ENCODE measurements around the gene DTL. TPM values are rescaled to one million over a fixed set of nuclear protein-coding genes. Genes with fewer than 3 reads are reported as not detected.

DTL gene
- total RNA-seq, 2 experiments from 2014 or later: 59.6 to 60.7 TPM

DNA sequence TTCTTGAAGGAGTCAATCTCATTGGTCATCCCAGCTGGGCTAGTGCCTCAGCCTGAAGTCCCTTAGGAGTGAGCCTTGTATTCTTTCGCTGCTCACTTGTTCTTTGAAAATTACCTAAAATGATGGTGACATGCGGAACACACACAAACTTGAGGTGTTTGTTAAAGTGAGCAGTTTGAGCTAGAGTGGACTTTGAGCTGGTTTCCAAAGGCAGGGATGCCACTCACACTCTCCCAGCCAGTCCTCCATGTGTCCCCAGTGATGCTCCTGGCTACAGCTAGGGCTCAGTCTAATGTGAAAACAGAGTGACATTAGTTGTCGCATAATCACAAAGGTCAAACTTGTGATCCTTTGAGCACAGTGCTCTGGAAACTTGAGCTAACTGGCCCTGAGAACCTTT, 84.3 kb downstream of the DTL start:
- ChIA-PET POLR2A (no interaction called here), CTCF (interaction anchor here (1.2 kb wide), 1 partner anchor 18 kb away, joined by 3 read pairs; no protein-coding TSS in a partner anchor)
- H3K4me3 Mint-ChIP-seq: no peak overlapping the region
- peaks cover 24% of the 10 kb centered on the region for H3K4me1 Mint-ChIP-seq
- H3K9me3 Mint-ChIP-seq: no peaks in the 10 kb centered on the region
- H3K27me3 Mint-ChIP-seq: no peaks in the 10 kb centered on the region
- no peak for DNase-seq
- H3K36me3 Mint-ChIP-seq (ENCODE audit: low read depth): peaks cover 14% of the 10 kb centered on the region
- H3K27ac Mint-ChIP-seq: no peak overlapping the region

DNA sequence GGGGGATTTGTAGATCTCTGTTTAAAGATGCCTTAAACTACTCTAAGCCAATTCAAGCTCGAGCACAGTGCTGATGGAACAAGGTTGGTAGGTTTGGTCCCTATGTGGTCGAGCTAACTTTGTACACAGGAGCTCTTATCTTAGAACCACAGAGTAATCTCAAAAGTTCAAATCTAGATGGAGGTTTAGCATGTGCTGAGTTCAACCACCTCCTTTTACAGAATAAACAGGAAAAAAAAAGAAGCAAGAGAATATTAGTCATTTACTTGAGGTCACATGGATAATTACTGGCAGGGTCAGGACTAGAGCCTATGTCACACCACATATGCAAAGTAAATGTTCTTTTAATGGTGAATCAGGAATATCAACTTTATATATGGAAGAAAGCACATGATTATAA, 86.2 kb downstream of the DTL start:
- no peaks in the 10 kb centered on the region for H3K27me3 Mint-ChIP-seq
- H3K9me3 Mint-ChIP-seq: no peaks in the 10 kb centered on the region
- ChIA-PET POLR2A (no interaction called here), CTCF (interaction anchor here (0.9 kb wide), 1 partner anchor 135 kb away, joined by 3 read pairs; no protein-coding TSS in a partner anchor)
- peaks cover 13% of the 10 kb centered on the region for H3K36me3 Mint-ChIP-seq (ENCODE audit: low read depth)
- DNase-seq: no peak
- H3K4me1 Mint-ChIP-seq: peaks cover 33% of the 10 kb centered on the region
- H3K4me3 Mint-ChIP-seq: no peak overlapping the region
- H3K27ac Mint-ChIP-seq: no peak overlapping the region

DNA sequence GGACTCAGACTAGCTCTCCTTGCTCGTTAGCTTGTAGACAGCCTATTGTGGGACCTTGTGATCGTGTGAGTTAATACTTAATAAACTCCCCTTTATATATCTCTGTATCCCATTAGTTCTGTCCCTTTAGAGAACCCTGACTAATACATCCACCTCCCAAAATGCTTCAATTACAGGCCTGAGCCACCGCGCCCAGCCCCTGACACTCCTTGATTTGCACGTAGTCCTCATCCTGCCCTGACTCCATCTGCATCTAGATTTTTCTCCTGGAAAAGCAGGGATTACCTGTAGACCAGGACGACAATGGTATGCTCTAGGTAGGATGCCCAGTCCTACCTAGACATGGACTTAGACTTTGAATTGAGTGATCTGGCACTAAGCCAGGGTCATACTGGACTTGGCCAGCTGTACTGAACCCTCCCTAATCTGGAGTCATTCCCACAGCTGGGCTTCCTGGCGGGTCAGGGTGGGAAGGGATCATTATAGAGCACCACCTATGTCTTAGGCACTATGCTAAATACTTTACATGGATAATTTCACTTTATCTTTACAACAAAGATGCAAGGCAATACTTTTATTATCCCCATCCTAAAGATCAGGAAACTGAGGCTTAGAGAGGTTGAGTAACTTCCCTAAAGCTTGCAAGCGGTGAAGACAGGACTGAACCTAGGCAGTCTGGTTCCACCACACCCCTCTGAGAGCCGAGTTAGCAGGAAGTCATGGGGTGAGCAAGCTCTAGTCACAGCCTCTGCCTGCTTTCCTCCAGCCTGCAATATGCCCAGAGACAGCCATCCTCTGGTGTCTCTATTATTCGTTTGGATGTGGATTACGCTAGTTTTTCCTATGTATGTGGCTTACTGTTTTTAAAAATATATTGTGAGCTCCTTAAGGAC, 89.4 kb downstream of the DTL start:
- POLR2A ChIA-PET: interaction anchor here (1.4 to 1.7 kb wide), 2 partner anchors 13 to 161 kb away, joined by 3 to 7 read pairs; partner anchors contain the start of gene PPP2R5A
- CTCF ChIA-PET: interaction anchor here (0.6 to 1.2 kb wide), 3 partner anchors 37 to 332 kb away, joined by 3 read pairs; no protein-coding TSS in a partner anchor

DNA sequence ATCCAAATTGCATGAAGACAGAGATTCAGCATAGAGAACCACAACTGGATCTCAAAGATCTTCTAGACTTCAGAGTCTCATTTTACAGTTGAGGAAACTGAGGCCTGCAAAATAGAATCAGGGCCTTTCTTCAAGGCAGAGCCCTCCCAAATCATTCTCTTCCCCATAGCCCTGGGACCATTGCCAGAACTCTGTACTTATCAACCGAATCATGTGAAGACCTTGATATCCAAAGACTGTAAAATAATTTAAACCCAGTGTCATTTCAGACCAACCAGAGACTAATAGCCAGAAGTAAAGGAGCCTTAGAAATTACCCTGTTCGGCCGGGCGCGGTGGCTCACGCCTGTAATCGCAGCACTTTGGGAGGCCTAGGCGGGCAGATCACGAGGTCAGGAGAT, 90.1 kb downstream of the DTL start:
- no peaks in the 10 kb centered on the region for H3K9me3 Mint-ChIP-seq
- ChIA-PET POLR2A (interaction anchor here (1.7 kb wide), 1 partner anchor 160 kb away, joined by 7 read pairs; the partner anchor contains the start of gene PPP2R5A), CTCF (interaction anchor here (0.8 to 1.2 kb wide), 2 partner anchors 36 to 332 kb away, joined by 3 read pairs; no protein-coding TSS in a partner anchor)

More for the DNA sequence above, 89.4 kb downstream of the DTL start:
- H3K4me1 Mint-ChIP-seq: peaks cover 24% of the 10 kb centered on the region
- H3K27me3 Mint-ChIP-seq: no peaks in the 10 kb centered on the region
- H3K9me3 Mint-ChIP-seq: no peaks in the 10 kb centered on the region
- H3K4me3 Mint-ChIP-seq: no peak overlapping the region
- peak; percentile 34 for DNase-seq
- peak overlapping the region; percentile 50 for H3K27ac Mint-ChIP-seq
- H3K36me3 Mint-ChIP-seq (ENCODE audit: low read depth): peaks cover 25% of the 10 kb centered on the region

DNA sequence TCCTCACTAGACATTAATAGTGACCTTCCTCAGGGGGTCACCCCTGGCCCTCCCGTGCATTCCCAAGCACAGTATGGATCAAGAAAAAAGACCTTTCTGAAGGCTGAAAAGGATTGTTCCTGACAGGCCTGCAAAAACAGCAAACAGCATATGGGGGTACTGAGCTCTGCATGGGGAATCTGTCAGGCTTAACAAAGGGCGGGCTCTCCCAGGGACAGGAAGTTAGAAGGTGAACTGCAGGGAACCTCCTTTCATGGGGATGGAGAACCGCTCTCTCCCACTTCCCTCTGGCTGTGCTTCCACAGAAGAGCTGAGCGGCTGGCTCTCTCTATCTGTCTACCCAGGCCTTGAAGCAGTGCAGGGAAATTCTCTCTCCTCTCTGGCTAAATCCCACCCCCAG, 91.7 kb downstream of the DTL start:
- no peak overlapping the region for H3K27ac Mint-ChIP-seq
- DNase-seq: no peak
- peaks cover 13% of the 10 kb centered on the region for H3K4me1 Mint-ChIP-seq
- H3K4me3 Mint-ChIP-seq: no peak overlapping the region
- H3K27me3 Mint-ChIP-seq: no peaks in the 10 kb centered on the region
- ChIA-PET POLR2A (no interaction called here), CTCF (no interaction called here)
- H3K36me3 Mint-ChIP-seq (ENCODE audit: low read depth): peaks cover 39% of the 10 kb centered on the region
- H3K9me3 Mint-ChIP-seq: no peaks in the 10 kb centered on the region

More for the DNA sequence above, 90.1 kb downstream of the DTL start:
- H3K27me3 Mint-ChIP-seq: no peaks in the 10 kb centered on the region
- no peak overlapping the region for H3K27ac Mint-ChIP-seq
- no peak overlapping the region for H3K4me3 Mint-ChIP-seq
- DNase-seq: no peak
- peaks cover 24% of the 10 kb centered on the region for H3K4me1 Mint-ChIP-seq
- peaks cover 30% of the 10 kb centered on the region for H3K36me3 Mint-ChIP-seq (ENCODE audit: low read depth)

DNA sequence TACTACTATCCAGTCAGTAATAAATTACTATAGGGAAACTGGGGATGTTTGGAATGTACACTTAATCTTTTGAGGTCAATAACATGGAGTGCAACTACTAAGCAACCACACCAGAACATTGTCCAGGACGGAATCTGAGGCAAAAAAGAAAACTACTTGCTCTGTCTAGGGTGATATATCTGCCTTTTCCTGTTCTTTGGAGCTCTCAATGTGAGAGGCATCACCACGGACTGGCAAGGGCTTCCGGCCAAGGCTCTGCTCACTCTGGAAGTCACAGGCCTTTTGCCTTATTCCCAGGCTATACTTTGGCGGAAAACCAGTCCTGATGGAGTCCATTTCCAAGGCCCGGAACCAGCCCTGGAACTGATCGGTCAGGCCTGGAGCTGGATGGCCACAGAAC, 94.2 kb downstream of the DTL start:
- DNase-seq: no peak
- ChIA-PET POLR2A (no interaction called here), CTCF (interaction anchor here (1.0 kb wide), 1 partner anchor 238 kb away, joined by 3 read pairs; no protein-coding TSS in a partner anchor)
- H3K4me3 Mint-ChIP-seq: no peak overlapping the region
- H3K27ac Mint-ChIP-seq: no peak overlapping the region
- peaks cover 49% of the 10 kb centered on the region for H3K36me3 Mint-ChIP-seq (ENCODE audit: low read depth)
- H3K9me3 Mint-ChIP-seq: no peaks in the 10 kb centered on the region
- H3K4me1 Mint-ChIP-seq: peaks cover 12% of the 10 kb centered on the region
- H3K27me3 Mint-ChIP-seq: no peaks in the 10 kb centered on the region

DNA sequence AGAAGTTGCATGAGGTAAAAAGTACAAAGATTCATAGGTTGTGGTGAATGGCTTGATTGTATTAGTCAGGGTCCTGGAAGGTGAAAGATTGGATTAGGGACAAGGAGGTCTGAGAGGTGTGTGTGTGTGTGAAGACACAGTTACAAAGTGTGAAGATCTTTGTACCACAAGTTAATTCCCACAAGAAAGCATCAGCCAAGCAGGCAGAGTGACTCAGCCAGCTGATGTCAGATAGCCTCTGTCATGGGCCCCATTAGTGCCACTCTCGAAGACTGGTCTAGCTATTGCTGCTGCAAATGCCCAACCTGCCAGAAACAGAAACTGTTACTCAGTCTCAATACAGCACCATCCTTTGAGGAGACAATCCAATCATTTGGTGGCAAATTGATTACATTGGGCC, 96.5 kb downstream of the DTL start:
- no peak overlapping the region for H3K27ac Mint-ChIP-seq
- H3K27me3 Mint-ChIP-seq: no peaks in the 10 kb centered on the region
- peaks cover 2% of the 10 kb centered on the region for H3K4me1 Mint-ChIP-seq
- peaks cover 54% of the 10 kb centered on the region for H3K36me3 Mint-ChIP-seq (ENCODE audit: low read depth)
- CTCF ChIA-PET: no interaction called here
- POLR2A ChIA-PET: no interaction called here
- no peaks in the 10 kb centered on the region for H3K9me3 Mint-ChIP-seq
- DNase-seq: no peak
- H3K4me3 Mint-ChIP-seq: no peak overlapping the region

DNA sequence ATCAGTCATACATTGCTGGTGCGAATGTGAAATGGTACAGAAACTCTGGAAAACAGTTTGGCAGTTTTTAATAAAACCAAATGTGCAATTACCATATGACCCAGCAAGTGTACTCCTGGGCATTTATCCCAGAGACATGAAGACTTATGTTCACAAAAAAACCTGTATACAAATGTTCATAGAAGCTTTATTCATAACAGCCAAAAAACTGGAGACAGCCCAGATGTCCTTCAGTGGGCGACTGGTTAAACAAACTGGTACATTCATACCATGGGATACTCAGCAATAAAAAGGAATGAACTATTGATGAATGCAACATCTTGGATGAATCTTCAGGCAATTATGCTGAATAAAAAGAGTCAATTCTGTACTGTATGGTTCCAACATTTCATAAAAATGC, 97.8 kb downstream of the DTL start:
- H3K36me3 Mint-ChIP-seq (ENCODE audit: low read depth): peaks cover 50% of the 10 kb centered on the region
- DNase-seq: no peak
- H3K27ac Mint-ChIP-seq: no peak overlapping the region
- H3K9me3 Mint-ChIP-seq: no peaks in the 10 kb centered on the region
- peaks cover 2% of the 10 kb centered on the region for H3K4me1 Mint-ChIP-seq
- no peaks in the 10 kb centered on the region for H3K27me3 Mint-ChIP-seq
- ChIA-PET POLR2A (no interaction called here), CTCF (no interaction called here)
- H3K4me3 Mint-ChIP-seq: no peak overlapping the region

DNA sequence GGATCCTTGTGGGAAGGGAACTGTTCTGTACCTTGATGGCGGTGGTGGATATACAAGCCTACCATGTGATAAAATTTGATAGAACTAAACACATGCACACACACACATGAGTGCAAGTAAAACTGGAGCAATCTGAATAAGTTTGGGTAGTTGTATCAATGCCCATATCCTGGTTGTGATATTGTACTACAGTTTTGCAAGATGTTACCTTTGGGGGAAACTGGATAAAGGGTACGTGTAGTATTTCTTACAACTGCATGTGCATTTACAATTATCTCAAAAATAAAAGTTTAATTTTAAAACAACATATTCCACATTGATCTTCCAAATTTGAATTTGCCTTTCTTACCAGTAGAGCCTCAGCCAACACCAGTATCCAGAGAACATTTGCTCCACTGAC, 99.6 kb downstream of the DTL start:
- H3K27ac Mint-ChIP-seq: no peak overlapping the region
- peaks cover 33% of the 10 kb centered on the region for H3K36me3 Mint-ChIP-seq (ENCODE audit: low read depth)
- no peak for DNase-seq
- POLR2A ChIA-PET: no interaction called here
- no peak overlapping the region for H3K4me3 Mint-ChIP-seq
- H3K4me1 Mint-ChIP-seq: peaks cover 2% of the 10 kb centered on the region
- CTCF ChIA-PET: no interaction called here
- H3K27me3 Mint-ChIP-seq: no peaks in the 10 kb centered on the region
- no peaks in the 10 kb centered on the region for H3K9me3 Mint-ChIP-seq

DNA sequence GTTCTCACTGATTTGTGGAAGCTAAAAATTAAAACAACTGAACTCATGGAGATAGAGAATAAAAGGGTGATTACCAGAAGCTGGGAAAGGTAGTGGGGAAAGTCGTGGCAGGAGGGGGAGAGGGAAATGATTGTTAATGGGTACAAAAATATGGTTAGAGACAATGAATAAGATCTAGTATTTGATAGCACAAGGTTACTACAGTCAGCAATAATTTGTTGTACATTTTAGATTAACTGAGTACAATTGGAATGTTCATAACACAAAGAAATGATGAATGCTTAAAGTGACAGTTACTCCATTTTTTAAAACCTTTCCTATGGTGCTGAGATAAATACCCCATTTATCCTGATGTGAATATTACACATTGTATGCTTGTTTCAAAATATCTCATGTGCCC, 102.3 kb downstream of the DTL start:
- H3K4me3 Mint-ChIP-seq: no peak overlapping the region
- CTCF ChIA-PET: no interaction called here
- POLR2A ChIA-PET: no interaction called here

DNA sequence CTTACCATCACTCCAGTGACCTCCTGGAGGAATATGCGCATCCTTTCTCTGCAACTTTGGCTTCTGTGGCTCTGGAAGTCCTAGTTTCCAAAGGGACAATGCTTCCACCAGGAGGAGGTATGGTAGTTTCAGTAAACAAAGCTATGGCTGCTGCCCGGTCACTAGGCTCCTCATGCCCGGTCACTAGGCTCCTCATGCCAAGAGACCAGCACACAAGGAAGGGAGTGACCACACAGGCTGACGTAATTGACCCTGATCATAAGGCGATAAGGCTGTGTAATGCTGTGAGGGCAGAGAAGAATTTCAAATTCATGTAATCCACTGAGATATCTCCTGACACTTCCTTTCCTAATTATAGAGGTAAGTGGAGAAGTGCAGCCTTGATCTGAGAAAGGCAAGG, 102.9 kb downstream of the DTL start:
- no peak overlapping the region for H3K27ac Mint-ChIP-seq
- H3K4me3 Mint-ChIP-seq: no peak overlapping the region
- ChIA-PET CTCF (no interaction called here), POLR2A (no interaction called here)
- H3K27me3 Mint-ChIP-seq: no peaks in the 10 kb centered on the region
- peaks cover 18% of the 10 kb centered on the region for H3K36me3 Mint-ChIP-seq (ENCODE audit: low read depth)
- DNase-seq: no peak
- H3K4me1 Mint-ChIP-seq: no peaks in the 10 kb centered on the region
- no peaks in the 10 kb centered on the region for H3K9me3 Mint-ChIP-seq

More for the DNA sequence above, 102.3 kb downstream of the DTL start:
- H3K36me3 Mint-ChIP-seq (ENCODE audit: low read depth): peaks cover 20% of the 10 kb centered on the region
- H3K9me3 Mint-ChIP-seq: no peaks in the 10 kb centered on the region
- no peaks in the 10 kb centered on the region for H3K4me1 Mint-ChIP-seq
- H3K27me3 Mint-ChIP-seq: no peaks in the 10 kb centered on the region
- DNase-seq: no peak
- no peak overlapping the region for H3K27ac Mint-ChIP-seq

DNA sequence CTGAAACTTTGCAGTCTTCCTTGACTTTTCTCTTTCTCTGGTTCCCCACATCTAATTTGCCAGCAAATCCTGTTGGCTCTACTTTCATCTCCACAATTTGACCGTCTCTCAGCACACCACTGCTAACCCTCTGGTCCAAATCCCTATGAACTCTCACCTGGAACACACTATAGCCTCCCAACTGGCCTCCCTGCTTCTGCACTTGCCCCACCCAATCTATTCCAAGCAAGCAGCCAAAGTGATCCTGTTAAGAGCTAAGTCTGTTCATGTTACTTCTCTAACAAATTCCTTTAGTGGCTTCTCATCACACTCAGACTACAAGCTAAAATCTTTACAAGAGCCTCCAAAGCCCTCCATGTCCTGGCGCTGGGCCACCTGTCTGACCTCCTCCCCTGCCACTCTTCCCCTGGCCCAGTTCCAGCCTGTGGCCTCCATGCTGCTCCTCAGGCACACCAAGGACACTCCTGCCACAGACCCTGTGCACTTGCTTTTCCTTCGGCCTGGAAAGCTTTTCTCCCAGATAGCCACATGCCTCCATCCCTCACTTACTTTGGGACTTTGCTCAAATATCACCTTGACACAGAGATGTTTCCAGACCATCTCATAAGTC, 104.1 kb downstream of the DTL start:
- H3K4me1 Mint-ChIP-seq: no peaks in the 10 kb centered on the region
- peaks cover 18% of the 10 kb centered on the region for H3K36me3 Mint-ChIP-seq (ENCODE audit: low read depth)
- ChIA-PET POLR2A (no interaction called here), CTCF (interaction anchor here (0.6 kb wide), 1 partner anchor 24 kb away, joined by 3 read pairs; no protein-coding TSS in a partner anchor)
- no peaks in the 10 kb centered on the region for H3K27me3 Mint-ChIP-seq
- H3K9me3 Mint-ChIP-seq: no peaks in the 10 kb centered on the region
- DNase-seq: no peak
- no peak overlapping the region for H3K4me3 Mint-ChIP-seq
- no peak overlapping the region for H3K27ac Mint-ChIP-seq

DNA sequence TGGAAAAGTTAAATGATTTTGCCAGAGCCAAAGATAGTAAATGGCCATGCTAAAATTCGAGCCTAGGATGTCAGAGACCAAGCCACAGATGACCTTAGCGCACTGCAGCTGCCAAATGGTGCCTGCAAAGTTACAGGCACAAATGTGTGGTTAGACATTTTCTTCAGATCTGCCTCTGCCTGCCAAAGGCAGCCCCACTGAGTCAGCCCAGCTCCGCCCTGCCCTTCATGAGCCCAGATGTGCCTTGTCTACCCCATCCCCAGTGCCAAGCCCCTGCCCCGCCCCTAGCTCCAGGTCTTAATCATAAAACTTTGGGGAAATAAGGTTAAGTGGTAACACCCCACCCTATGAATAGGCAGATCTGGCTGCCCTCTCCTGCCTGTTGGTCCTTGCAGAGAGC, 105.9 kb downstream of the DTL start:
- ChIA-PET CTCF (interaction anchor here (1.3 kb wide), 1 partner anchor 315 kb away, joined by 3 read pairs; no protein-coding TSS in a partner anchor), POLR2A (no interaction called here)
- peaks cover 9% of the 10 kb centered on the region for H3K36me3 Mint-ChIP-seq (ENCODE audit: low read depth)
- H3K9me3 Mint-ChIP-seq: no peaks in the 10 kb centered on the region
- no peak overlapping the region for H3K4me3 Mint-ChIP-seq
- H3K27me3 Mint-ChIP-seq: no peaks in the 10 kb centered on the region
- H3K27ac Mint-ChIP-seq: no peak overlapping the region
- H3K4me1 Mint-ChIP-seq: no peaks in the 10 kb centered on the region
- DNase-seq: no peak
